Measurements from ENCODE around the gene RHOV. TPM values are rescaled to one million over a fixed set of nuclear protein-coding genes. Genes with fewer than 3 reads are reported as not detected.
A peak's percentile ranks its signal among the peaks of the same experiment; 100 is the strongest.

The RHOV gene
- total RNA-seq, 1 experiment from 2014 or later = 1.4 TPM

- no TSS peak for BruUV-seq (replicated peaks)
- H3K27ac ChIP-seq = no peak overlapping the region
- TF ChIP-seq EZH2 (IDR thresholded peaks at IDR 0.05; ENCODE audit: low read depth) = no peak
- TF ChIP-seq, protein P1, sequence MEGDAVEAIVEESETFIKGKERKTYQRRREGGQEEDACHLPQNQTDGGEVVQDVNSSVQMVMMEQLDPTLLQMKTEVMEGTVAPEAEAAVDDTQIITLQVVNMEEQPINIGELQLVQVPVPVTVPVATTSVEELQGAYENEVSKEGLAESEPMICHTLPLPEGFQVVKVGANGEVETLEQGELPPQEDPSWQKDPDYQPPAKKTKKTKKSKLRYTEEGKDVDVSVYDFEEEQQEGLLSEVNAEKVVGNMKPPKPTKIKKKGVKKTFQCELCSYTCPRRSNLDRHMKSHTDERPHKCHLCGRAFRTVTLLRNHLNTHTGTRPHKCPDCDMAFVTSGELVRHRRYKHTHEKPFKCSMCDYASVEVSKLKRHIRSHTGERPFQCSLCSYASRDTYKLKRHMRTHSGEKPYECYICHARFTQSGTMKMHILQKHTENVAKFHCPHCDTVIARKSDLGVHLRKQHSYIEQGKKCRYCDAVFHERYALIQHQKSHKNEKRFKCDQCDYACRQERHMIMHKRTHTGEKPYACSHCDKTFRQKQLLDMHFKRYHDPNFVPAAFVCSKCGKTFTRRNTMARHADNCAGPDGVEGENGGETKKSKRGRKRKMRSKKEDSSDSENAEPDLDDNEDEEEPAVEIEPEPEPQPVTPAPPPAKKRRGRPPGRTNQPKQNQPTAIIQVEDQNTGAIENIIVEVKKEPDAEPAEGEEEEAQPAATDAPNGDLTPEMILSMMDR (conservative IDR thresholded peaks at IDR 0.05) = no peak
- no peak overlapping the region for H2AFZ ChIP-seq
- no peak overlapping the region for H3K4me3 ChIP-seq
- no peaks in the 10 kb centered on the region; the same call in 1 of the 2 replicates for H4K20me1 ChIP-seq (ENCODE audit: insufficient read depth)
- H3K79me2 ChIP-seq (ENCODE audit: low read depth) = no peaks in the 10 kb centered on the region
- POLR2A ChIA-PET (ENCODE audit: unreplicated experiment) = no interaction called here
- no peaks in the 10 kb centered on the region for H3K9me3 ChIP-seq (ENCODE audit: insufficient read depth, low read depth)
- intact Hi-C loops (cut with micrococcal nuclease; ENCODE audit: unreplicated experiment) = loop anchor here (10.0 kb wide), 1 partner anchor 1227 kb away; no protein-coding TSS in a partner anchor
- CTCF ChIA-PET = interaction anchor here (0.8 kb wide), 1 partner anchor 424 kb away, joined by 3 read pairs; the partner anchor contains the start of genes NUSAP1 and OIP5
- H3K27me3 ChIP-seq (ENCODE audit: insufficient read depth, low read depth) = no peaks in the 10 kb centered on the region
- H3K9me2 ChIP-seq (ENCODE audit: insufficient read depth) = no peaks in the 10 kb centered on the region
- H3F3A ChIP-seq (ENCODE audit: insufficient read depth, low read depth) = peaks cover 29% of the 10 kb centered on the region; the same call in 1 of the 2 replicates
- no peaks in the 10 kb centered on the region for H3K36me3 ChIP-seq (ENCODE audit: low read depth)
- no peak for DNase-seq
- H3K4me2 ChIP-seq = peak overlapping the region; percentile 79; the same call in 1 of the 2 replicates
- H3K4me1 ChIP-seq (replicated peaks; ENCODE audit: insufficient read depth) = peaks cover 18% of the 10 kb centered on the region
Observed at GRCh38 chr15:40908095-40908494, 34.1 kb upstream of the RHOV start.

DNA sequence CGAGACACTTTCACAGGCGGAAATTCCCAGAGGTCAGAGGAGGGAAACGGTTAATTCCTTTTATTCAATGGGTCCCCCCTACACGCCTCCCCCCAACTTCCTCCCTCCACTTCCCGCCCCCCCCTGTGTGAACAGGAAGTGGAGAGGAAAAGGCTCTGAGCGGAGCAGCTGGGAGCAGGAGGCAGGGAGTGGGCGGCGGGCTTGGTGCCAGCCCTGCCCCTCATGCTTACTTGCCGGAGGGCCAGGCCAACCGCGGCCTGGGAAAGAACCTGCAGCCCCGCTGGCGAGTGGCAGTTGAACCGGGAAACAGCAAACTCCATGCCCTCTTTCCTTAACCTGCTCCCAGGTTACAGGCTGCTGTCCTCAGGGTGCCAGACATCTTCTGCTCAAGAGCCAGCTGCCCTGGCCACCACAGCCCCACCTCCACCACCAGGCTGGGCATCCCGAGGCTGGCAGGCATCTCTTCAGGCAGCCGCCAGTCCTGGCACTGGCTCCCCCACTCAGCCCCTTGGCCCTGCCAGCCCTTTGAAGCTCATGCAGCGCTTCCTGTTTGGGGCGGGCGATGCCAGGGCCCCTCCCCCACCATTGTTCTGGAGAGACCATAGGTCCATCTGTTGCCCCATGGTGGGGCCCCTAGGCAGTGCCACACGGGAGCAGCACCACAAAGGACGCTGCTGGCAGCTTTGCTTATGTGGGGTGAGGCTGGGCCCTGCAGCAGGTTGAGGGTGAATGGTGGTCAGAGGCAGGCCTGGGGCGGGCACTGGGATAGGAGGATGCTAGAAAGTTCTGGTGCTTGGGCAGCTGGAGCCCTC is 33.2 kb upstream of the RHOV start:
- H3K4me2 ChIP-seq = peak overlapping the region; percentile 79
- POLR2A ChIA-PET (ENCODE audit: unreplicated experiment) = no interaction called here
- CTCF ChIA-PET = interaction anchor here (0.6 to 1.8 kb wide), 7 partner anchors 21 to 558 kb away, joined by 3 to 12 read pairs (median 3); partner anchors contain the start of genes CHP1, NUSAP1 and OIP5
- H3K36me3 ChIP-seq (ENCODE audit: low read depth) = no peaks in the 10 kb centered on the region
- no peak overlapping the region for H2AFZ ChIP-seq
- BruUV-seq (replicated peaks) = TSS peak; percentile 10
- H3K9me3 ChIP-seq (ENCODE audit: insufficient read depth, low read depth) = no peaks in the 10 kb centered on the region
- no peaks in the 10 kb centered on the region for H3K9me2 ChIP-seq (ENCODE audit: insufficient read depth)
- TF ChIP-seq EZH2 (IDR thresholded peaks at IDR 0.05; ENCODE audit: low read depth) = no peak
- TF ChIP-seq, protein P1 (conservative IDR thresholded peaks at IDR 0.05) = no peak
- peak overlapping the region; percentile 83 for H3K27ac ChIP-seq
- no peak for DNase-seq
- H4K20me1 ChIP-seq (ENCODE audit: insufficient read depth) = no peaks in the 10 kb centered on the region; the same call in 1 of the 2 replicates
- H3K79me2 ChIP-seq (ENCODE audit: low read depth) = no peaks in the 10 kb centered on the region
- H3K4me3 ChIP-seq = peak overlapping the region; percentile 46; the same call in 1 of the 2 replicates
- H3K27me3 ChIP-seq (ENCODE audit: insufficient read depth, low read depth) = no peaks in the 10 kb centered on the region
- peaks cover 18% of the 10 kb centered on the region for H3K4me1 ChIP-seq (replicated peaks; ENCODE audit: insufficient read depth)
- peaks cover 29% of the 10 kb centered on the region; the same call in 1 of the 2 replicates for H3F3A ChIP-seq (ENCODE audit: insufficient read depth, low read depth)
- intact Hi-C loops (cut with micrococcal nuclease; ENCODE audit: unreplicated experiment) = loop anchor here (1.0 to 10.0 kb wide), 3 partner anchors 115 to 1228 kb away; partner anchors contain the start of gene INO80

- Histone ChIP-seq H3F3A (ENCODE audit: insufficient read depth, low read depth) (peaks cover 29% of the 10 kb centered on the region; the same call in 1 of the 2 replicates), H3K4me2 (peak overlapping the region; percentile 79), H3K4me3 (peak overlapping the region; percentile 46; the same call in 1 of the 2 replicates), H3K36me3 (ENCODE audit: low read depth) (no peaks in the 10 kb centered on the region), H2AFZ (no peak overlapping the region), H3K27me3 (ENCODE audit: insufficient read depth, low read depth) (no peaks in the 10 kb centered on the region), H3K79me2 (ENCODE audit: low read depth) (no peaks in the 10 kb centered on the region), H4K20me1 (ENCODE audit: insufficient read depth) (no peaks in the 10 kb centered on the region; the same call in 1 of the 2 replicates), H3K9me3 (ENCODE audit: insufficient read depth, low read depth) (no peaks in the 10 kb centered on the region), H3K4me1 (replicated peaks; ENCODE audit: insufficient read depth) (peaks cover 18% of the 10 kb centered on the region), H3K9me2 (ENCODE audit: insufficient read depth) (no peaks in the 10 kb centered on the region), H3K27ac (peak overlapping the region; percentile 83)
- POLR2A ChIA-PET (ENCODE audit: unreplicated experiment) = interaction anchor here (0.5 to 0.7 kb wide), 5 partner anchors 11 to 303 kb away, joined by 3 to 15 read pairs (median 5); no protein-coding TSS in a partner anchor
- CTCF ChIA-PET = interaction anchor here (0.6 to 1.8 kb wide), 12 partner anchors 12 to 1656 kb away, joined by 3 to 30 read pairs (median 5); partner anchors contain the start of genes CHP1, NUSAP1, OIP5 and VPS18
- TF ChIP-seq, protein P1 (conservative IDR thresholded peaks at IDR 0.05) = peak; percentile 73
- TF ChIP-seq EZH2 (IDR thresholded peaks at IDR 0.05; ENCODE audit: low read depth) = no peak
- BruUV-seq (replicated peaks) = no TSS peak
- intact Hi-C loops (cut with micrococcal nuclease; ENCODE audit: unreplicated experiment) = loop anchor here (1.0 to 10.0 kb wide), 3 partner anchors 116 to 1228 kb away; partner anchors contain the start of gene INO80
- DNase-seq = peak; percentile 86 to 98
Observed at GRCh38 chr15:40906091-40906990, 32.3 kb upstream of the RHOV start.

All from PC-9 (cell line).